ENCODE measurements around the gene OLFML3. TPM values are rescaled to one million over a fixed set of nuclear protein-coding genes. Genes with fewer than 3 reads are reported as not detected.

OLFML3 gene
- total and polyA plus RNA-seq, 12 donors = 6.1 to 19.7 (median 11.0) TPM

- DNase-seq (no peak), ATAC-seq (no peak)
- Histone ChIP-seq H3K9me3 (no peaks in the 10 kb centered on the region), H3K4me3 (no peak overlapping the region), H3K27me3 (no peaks in the 10 kb centered on the region), H3K27ac (no peak overlapping the region), H3K4me1 (no peaks in the 10 kb centered on the region), H3K36me3 (peaks cover 0 to 100% (median 48%) of the 10 kb centered on the region in 9 donors)
- 94 to 98% methylated on average over 1 of the region's 1 CpG for WGBS, 2 donors
- intact Hi-C loops (cut with DNase I) = no loop called here
- TF ChIP-seq, protein P1, sequence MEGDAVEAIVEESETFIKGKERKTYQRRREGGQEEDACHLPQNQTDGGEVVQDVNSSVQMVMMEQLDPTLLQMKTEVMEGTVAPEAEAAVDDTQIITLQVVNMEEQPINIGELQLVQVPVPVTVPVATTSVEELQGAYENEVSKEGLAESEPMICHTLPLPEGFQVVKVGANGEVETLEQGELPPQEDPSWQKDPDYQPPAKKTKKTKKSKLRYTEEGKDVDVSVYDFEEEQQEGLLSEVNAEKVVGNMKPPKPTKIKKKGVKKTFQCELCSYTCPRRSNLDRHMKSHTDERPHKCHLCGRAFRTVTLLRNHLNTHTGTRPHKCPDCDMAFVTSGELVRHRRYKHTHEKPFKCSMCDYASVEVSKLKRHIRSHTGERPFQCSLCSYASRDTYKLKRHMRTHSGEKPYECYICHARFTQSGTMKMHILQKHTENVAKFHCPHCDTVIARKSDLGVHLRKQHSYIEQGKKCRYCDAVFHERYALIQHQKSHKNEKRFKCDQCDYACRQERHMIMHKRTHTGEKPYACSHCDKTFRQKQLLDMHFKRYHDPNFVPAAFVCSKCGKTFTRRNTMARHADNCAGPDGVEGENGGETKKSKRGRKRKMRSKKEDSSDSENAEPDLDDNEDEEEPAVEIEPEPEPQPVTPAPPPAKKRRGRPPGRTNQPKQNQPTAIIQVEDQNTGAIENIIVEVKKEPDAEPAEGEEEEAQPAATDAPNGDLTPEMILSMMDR (IDR thresholded peaks at IDR 0.05) = no peak
Observed at GRCh38 chr1:113958691-113959090, 20.6 kb upstream of the OLFML3 start.

- TF ChIP-seq, protein P1 (IDR thresholded peaks at IDR 0.05) = peak in 2 of 9 donors; percentile 8 to 12
- DNase-seq = no peak
- intact Hi-C loops (cut with DNase I) = no loop called here
- no peak for ATAC-seq
- Histone ChIP-seq H3K9me3 (no peaks in the 10 kb centered on the region), H3K27me3 (no peaks in the 10 kb centered on the region), H3K27ac (no peak overlapping the region), H3K4me3 (no peak overlapping the region), H3K36me3 (peaks cover 0 to 100% (median 58%) of the 10 kb centered on the region in 9 donors), H3K4me1 (no peaks in the 10 kb centered on the region)
- 89 to 92% methylated on average over 12 of the region's 12 CpGs for WGBS, 2 donors
Observed at GRCh38 chr1:113963281-113963906, 15.9 kb upstream of the OLFML3 start.

- H3K9me3 ChIP-seq = no peaks in the 10 kb centered on the region
- intact Hi-C loops (cut with DNase I) = no loop called here
- H3K36me3 ChIP-seq = peaks cover 0 to 100% (median 69%) of the 10 kb centered on the region in 9 donors
- H3K4me1 ChIP-seq = no peaks in the 10 kb centered on the region
- peak in 1 of 8 donors; percentile 16 for ATAC-seq
- no peak overlapping the region for H3K27ac ChIP-seq
- TF ChIP-seq, protein P1 (IDR thresholded peaks at IDR 0.05) = no peak
- no peak overlapping the region for H3K4me3 ChIP-seq
- WGBS, 2 donors = 94% methylated on average over 4 of the region's 4 CpGs
- no peaks in the 10 kb centered on the region for H3K27me3 ChIP-seq
- DNase-seq = no peak
Observed at GRCh38 chr1:113965703-113966412, 13.4 kb upstream of the OLFML3 start.

- DNase-seq = no peak
- peaks cover 0 to 31% (median 21%) of the 10 kb centered on the region in 9 donors for H3K4me1 ChIP-seq
- H3K9me3 ChIP-seq = no peaks in the 10 kb centered on the region
- ATAC-seq = no peak
- TF ChIP-seq, protein P1 (IDR thresholded peaks at IDR 0.05) = no peak
- H3K4me3 ChIP-seq = no peak overlapping the region
- no peak overlapping the region for H3K27ac ChIP-seq
- 86 to 99% methylated on average over 9 of the region's 9 CpGs for WGBS, 2 donors
- intact Hi-C loops (cut with DNase I) = loop anchor here in 3 of 10 donors (5.0 to 10.0 kb wide), 2 partner anchors 136 to 138 kb away; no protein-coding TSS in a partner anchor
- H3K36me3 ChIP-seq = peaks cover 0 to 81% (median 54%) of the 10 kb centered on the region in 9 donors
- H3K27me3 ChIP-seq = no peaks in the 10 kb centered on the region
Observed at GRCh38 chr1:113972954-113973353, 6.3 kb upstream of the OLFML3 start.
